ENCODE measurements around the gene NUF2.

Gene NUF2

GRCh38 chr1:163296504-163297263 is 25.1 kb upstream of the NUF2 start:
- TF ChIP-seq CTCF (IDR thresholded peaks at IDR 0.05), result no peak

- no peak for TF ChIP-seq CTCF (IDR thresholded peaks at IDR 0.05)
Measured at GRCh38 chr1:163298365-163298764, 23.4 kb upstream of the NUF2 start.

- TF ChIP-seq CTCF (IDR thresholded peaks at IDR 0.05), result no peak
Measured at GRCh38 chr1:163300568-163300967, 21.2 kb upstream of the NUF2 start.

GRCh38 chr1:163303561-163303960 is 18.2 kb upstream of the NUF2 start:
- TF ChIP-seq CTCF (IDR thresholded peaks at IDR 0.05), result no peak

GRCh38 chr1:163305441-163305840 is 16.3 kb upstream of the NUF2 start:
- no peak for TF ChIP-seq CTCF (IDR thresholded peaks at IDR 0.05)

GRCh38 chr1:163307479-163308171 is 14.1 kb upstream of the NUF2 start:
- TF ChIP-seq CTCF (IDR thresholded peaks at IDR 0.05), result no peak

GRCh38 chr1:163308811-163309210 is 12.9 kb upstream of the NUF2 start:
- no peak for TF ChIP-seq CTCF (IDR thresholded peaks at IDR 0.05)

All from LNCAP (cell line).